Endothelial cell of umbilical vein (primary cell): ENCODE results near the gene INTS6. TPM values are rescaled to one million over a fixed set of nuclear protein-coding genes. Genes with fewer than 3 reads are reported as not detected.

Experiments used
- BruUV-seq: library from RNA; stranded (reverse); fragments of 400-500 nt; replicated peaks from 2 replicates; lab custom pipeline; 2021; lab: Mats Ljungman, UMichigan
- CTCF ChIA-PET: fragments of 300-600, 350-600 bp; sonication (Branson Sonifier 250); formaldehyde crosslinking; loops from one replicate; lab custom pipeline; 2021; ENCODE audit warnings: antibody characterized with exemption, inconsistent platforms; lab: Charles Lee
- POLR2A ChIA-PET: fragments of 300-600, 350-600 bp; sonication (Branson Sonifier 250); formaldehyde crosslinking; loops from one replicate; lab custom pipeline; 2021; ENCODE audit warnings: antibody characterized with exemption, inconsistent platforms; lab: Charles Lee
- DNase-seq: peaks from one replicate; pipeline ENCODE4 v3.0.0-alpha.2; 2011; ENCODE audit warnings: low read depth, low spot score
- FAIRE-seq: peaks from 2 replicates; lab custom pipeline; 2011; peaks lifted over from hg19 to GRCh38; lab: Jason Lieb, UNC
- H2AFZ ChIP-seq: 2 replicates; pipeline ENCODE4 v1.6.0; 2012; ENCODE audit warnings: low read depth, low read length, control low read depth, inconsistent platforms
- H3K27ac ChIP-seq: 2 replicates; pipeline ENCODE4 v1.5.1; 2011; ENCODE audit warnings: low read depth, mild to moderate bottlenecking, control low read depth, low read length, moderate library complexity; ENCODE audit not compliant: insufficient read depth
- H3K27me3 ChIP-seq, 2 experiments: 2 replicates each; pipeline versions ENCODE4 v1.6.0 to v1.6.1; 2011; ENCODE audit warnings: low read length in 2 of 2, mixed read lengths in 1 of 2; ENCODE audit not compliant: control insufficient read depth in 2 of 2, insufficient read depth in 2 of 2
- H3K36me3 ChIP-seq, 2 experiments: 2 replicates in 1 of 2; 3 replicates in 1 of 2; pipeline ENCODE4 v1.5.1; 2011; ENCODE audit warnings: low read length in 2 of 2, mild to moderate bottlenecking in 1 of 2, moderate library complexity in 1 of 2; ENCODE audit not compliant: control insufficient read depth in 2 of 2, insufficient read depth in 2 of 2; ENCODE audit errors: extremely low read depth in 1 of 2
- H3K4me1 ChIP-seq: 3 replicates; pipeline ENCODE4 v1.5.1; 2011; ENCODE audit warnings: mild to moderate bottlenecking, low read length; ENCODE audit not compliant: control insufficient read depth, insufficient read depth; ENCODE audit errors: extremely low read depth
- H3K4me2 ChIP-seq: 2 replicates; pipeline ENCODE4 v1.6.1; 2011; ENCODE audit warnings: low read length, control low read depth, mixed read lengths; ENCODE audit not compliant: insufficient read depth
- H3K4me3 ChIP-seq, 3 experiments: fragments of 200-600 bp in 1 of 3; sonication (generic), shearing (Covaris generic) in 1 of 3; replicated peaks in 1 of 3; 2 replicates each; pipeline ENCODE4 v1.5.1; 2011 to 2016; ENCODE audit warnings: control low read depth in 3 of 3, low read length in 3 of 3, mild to moderate bottlenecking in 2 of 3, inconsistent platforms in 1 of 3, low read depth in 1 of 3, moderate library complexity in 1 of 3; ENCODE audit not compliant: insufficient read depth in 1 of 3
- H3K79me2 ChIP-seq: 2 replicates; pipeline ENCODE4 v1.6.0; 2012; ENCODE audit warnings: low read length, inconsistent platforms; ENCODE audit not compliant: control insufficient read depth, insufficient read depth
- H3K9ac ChIP-seq: replicated peaks from 2 replicates; pipeline ENCODE3; 2011; ENCODE audit warnings: low read length, control low read depth; ENCODE audit not compliant: insufficient read depth; ENCODE audit errors: extremely low read depth
- H3K9me1 ChIP-seq: replicated peaks from 3 replicates; pipeline ENCODE4 v1.6.0; 2011; ENCODE audit warnings: mild to moderate bottlenecking, low read length; ENCODE audit not compliant: control insufficient read depth, insufficient read depth; ENCODE audit errors: extremely low read depth
- H3K9me3 ChIP-seq: replicated peaks from 2 replicates; pipeline ENCODE4 v1.5.1; 2012; ENCODE audit warnings: low read length, inconsistent platforms; ENCODE audit not compliant: control insufficient read depth, insufficient read depth
- H4K20me1 ChIP-seq: replicated peaks from 2 replicates; pipeline ENCODE3; 2011; ENCODE audit warnings: mild to moderate bottlenecking, low read length; ENCODE audit not compliant: control insufficient read depth, insufficient read depth; ENCODE audit errors: extremely low read depth
- CTCF ChIP-seq, 2 donors: IDR thresholded peaks; 1 replicate in 1 of 2; 2 replicates in 1 of 2; pipeline ENCODE4 v1.5.1; 2011; ENCODE audit warnings: low read length in 2 of 2, mild to moderate bottlenecking in 2 of 2, moderate library complexity in 2 of 2, control low read depth in 1 of 2, inconsistent platforms in 1 of 2, low read depth in 1 of 2; ENCODE audit not compliant: insufficient read depth in 1 of 2; ENCODE audit errors: extremely low read depth in 1 of 2
- EZH2 ChIP-seq: IDR thresholded peaks from 2 replicates; pipeline ENCODE4 v1.6.1; 2012; ENCODE audit warnings: borderline replicate concordance, low read depth, mild to moderate bottlenecking, moderate library complexity, low read length, inconsistent platforms; ENCODE audit not compliant: severe bottlenecking
- FOS ChIP-seq: IDR thresholded peaks from 2 replicates; pipeline ENCODE4 v1.6.1; 2011; ENCODE audit warnings: mild to moderate bottlenecking, low read length, moderate library complexity, borderline replicate concordance; ENCODE audit not compliant: insufficient read depth
- GATA2 ChIP-seq: IDR thresholded peaks from 2 replicates; pipeline ENCODE4 v1.7.0; 2011; ENCODE audit warnings: low read depth, mild to moderate bottlenecking, moderate library complexity, mixed read lengths, low read length; ENCODE audit not compliant: insufficient read length, insufficient read depth
- JUN ChIP-seq: IDR thresholded peaks from 2 replicates; pipeline ENCODE4 v1.6.1; 2011; ENCODE audit warnings: borderline replicate concordance, low read depth; ENCODE audit not compliant: insufficient read length, insufficient read depth
- MYC ChIP-seq: IDR thresholded peaks from one replicate; pipeline ENCODE4 v1.6.1; 2011; ENCODE audit warnings: mild to moderate bottlenecking, low read depth, low read length
- POLR2A ChIP-seq: IDR thresholded peaks from 2 replicates; pipeline ENCODE4 v1.6.1; 2012; ENCODE audit warnings: low read depth, mild to moderate bottlenecking, control low read depth, low read length
- POLR2AphosphoS5 ChIP-seq: IDR thresholded peaks from 2 replicates; pipeline ENCODE4 v1.6.1; 2012; ENCODE audit warnings: low read depth, mild to moderate bottlenecking, control low read depth, low read length, moderate library complexity; ENCODE audit not compliant: insufficient read depth
- dilution Hi-C: fragments of 300-500 bp; cut with MboI; formaldehyde crosslinking; loops from one replicate; pipeline ENCODE4 v1.15.0; 2019; ENCODE audit warnings: low sequenced_read_pairs; ENCODE audit not compliant: extremely low pct_ligation_motif_present
- intact Hi-C: fragments of 100-400 bp; cut with micrococcal nuclease; formaldehyde crosslinking; loops from one replicate; pipeline ENCODE4 v1.10.0; 2022
- polyA plus RNA-seq, 4 experiments: library from polyadenylated mRNA; depleted of rRNA in 3 of 4; stranded (reverse) in 3 of 4; unstranded in 1 of 4; fragments of >200 nt; gene quantifications; 2 replicates each; pipeline versions ENCODE4 v1.2.1 to v1.2.3, GENCODE V29; 2011 to 2012; ENCODE audit warnings: missing spikeins in 1 of 4
- total RNA-seq: library from RNA; stranded (reverse); gene quantifications from 2 replicates; pipeline ENCODE4 v1.2.3, GENCODE V29; 2021
- TF ChIP-seq, protein P1 (sequence below): IDR thresholded peaks from 2 replicates; pipeline ENCODE4 v1.6.1; 2011; ENCODE audit not compliant: insufficient read depth, insufficient read length

INTS6 gene
- total and polyA plus RNA-seq, 2 donors (not counting 3 experiments of a cell fraction or from before 2014, with no cell fraction given) = 9.5 to 45.4 TPM

DNA sequence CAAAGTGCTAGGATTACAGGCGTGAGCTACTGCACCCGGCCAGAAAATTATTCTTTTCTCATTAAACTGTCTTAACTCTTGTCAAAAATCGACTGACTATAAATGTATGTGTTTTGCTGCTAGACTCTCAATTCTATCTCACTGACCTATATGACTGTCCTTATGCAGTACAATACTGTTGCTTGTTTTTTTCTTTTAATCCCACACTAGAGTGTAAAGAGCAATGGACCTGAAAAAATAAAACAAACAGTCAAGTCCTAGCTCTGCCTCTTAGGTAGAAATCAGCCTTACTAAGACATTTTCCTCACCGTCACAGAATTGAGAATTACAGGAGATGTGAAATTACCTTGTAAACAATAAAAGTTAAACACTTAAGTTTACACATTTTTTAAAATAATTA lies 35.1 kb downstream of the INTS6 start:
- Histone ChIP-seq H3K36me3 (peaks cover 0 to 11% of the 10 kb centered on the region in 2 experiments), H2AFZ (no peak overlapping the region), H3K79me2 (peaks cover 69% of the 10 kb centered on the region), H3K9me3 (no peaks in the 10 kb centered on the region), H3K27ac (no peak overlapping the region), H3K9ac (no peak overlapping the region), H3K4me2 (no peak overlapping the region), H3K4me1 (peaks cover 13% of the 10 kb centered on the region), H3K27me3 (no peaks in the 10 kb centered on the region), H3K4me3 (no peak overlapping the region), H4K20me1 (peaks cover 7% of the 10 kb centered on the region), H3K9me1 (no peaks in the 10 kb centered on the region)
- TF ChIP-seq MYC (no peak), FOS (no peak), JUN (no peak), EZH2 (no peak), CTCF (IDR thresholded peaks at IDR 0.05; ENCODE audit: extremely low read depth in 1 of 2, insufficient read depth in 1 of 2, low read depth in 1 of 2, low read length in 2 of 2) (no peak), POLR2AphosphoS5 (no peak), POLR2A (no peak), GATA2 (no peak)
- TF ChIP-seq, protein P1, sequence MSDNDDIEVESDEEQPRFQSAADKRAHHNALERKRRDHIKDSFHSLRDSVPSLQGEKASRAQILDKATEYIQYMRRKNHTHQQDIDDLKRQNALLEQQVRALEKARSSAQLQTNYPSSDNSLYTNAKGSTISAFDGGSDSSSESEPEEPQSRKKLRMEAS = no peak
- DNase-seq (no peak), FAIRE-seq (no peak)
- dilution Hi-C loops = no loop called here
- ChIA-PET POLR2A (no interaction called here), CTCF (interaction anchor here (1.0 kb wide), 1 partner anchor 293 kb away, joined by 3 read pairs; no protein-coding TSS in a partner anchor)
- intact Hi-C loops = loop anchor here (10.0 kb wide), 1 partner anchor 103 kb away; no protein-coding TSS in a partner anchor
- no TSS peak for BruUV-seq
